Astrocyte (in vitro differentiated cells and primary cell): ENCODE measurements around the gene FOSL2.

Experiments used
- EZH2 ChIP-seq: IDR thresholded peaks from 2 replicates; pipeline ENCODE4 v1.6.1; 2012; ENCODE audit warnings: mild to moderate bottlenecking, low read length, inconsistent platforms; ENCODE audit not compliant: insufficient read depth
- TF ChIP-seq, protein P1 (sequence below): IDR thresholded peaks from 2 replicates; pipeline ENCODE4 v1.5.1; 2011; ENCODE audit warnings: low read depth, mild to moderate bottlenecking, inconsistent platforms, low read length, moderate library complexity; ENCODE audit not compliant: insufficient read depth

DNA sequence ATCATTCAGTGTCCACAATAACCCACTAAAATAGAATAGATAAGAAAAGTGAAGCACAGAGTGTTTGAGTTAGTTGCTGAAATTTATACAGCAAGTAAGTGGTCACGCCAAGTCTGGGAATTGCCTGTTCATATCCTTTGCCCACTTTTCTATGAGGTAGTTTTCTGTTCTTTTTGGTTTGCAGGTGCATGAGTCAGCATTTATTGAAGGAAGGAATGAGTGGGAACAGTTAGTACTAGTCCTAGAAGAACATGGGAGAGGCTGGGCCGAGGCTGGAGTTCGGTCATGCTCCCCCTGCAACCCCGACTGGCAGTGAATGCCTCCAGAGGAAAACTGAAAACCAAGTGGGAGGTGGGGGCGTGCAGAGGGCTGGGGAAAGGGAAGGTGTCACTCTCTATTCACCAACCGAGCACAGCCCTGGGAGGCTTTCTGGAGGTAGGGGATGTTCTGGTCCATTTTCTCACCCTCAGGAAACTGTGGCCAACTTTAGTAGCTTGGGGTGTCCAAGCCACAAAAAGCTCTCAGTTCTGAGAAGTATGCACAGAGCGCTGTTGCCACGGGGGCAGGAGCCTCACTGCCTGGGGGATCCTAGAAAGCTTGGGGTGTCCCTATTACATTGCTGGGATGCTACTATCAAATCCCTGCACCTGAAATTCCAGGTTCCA, 41.4 kb downstream of the FOSL2 start:
- no peak for TF ChIP-seq EZH2
- TF ChIP-seq, protein P1, sequence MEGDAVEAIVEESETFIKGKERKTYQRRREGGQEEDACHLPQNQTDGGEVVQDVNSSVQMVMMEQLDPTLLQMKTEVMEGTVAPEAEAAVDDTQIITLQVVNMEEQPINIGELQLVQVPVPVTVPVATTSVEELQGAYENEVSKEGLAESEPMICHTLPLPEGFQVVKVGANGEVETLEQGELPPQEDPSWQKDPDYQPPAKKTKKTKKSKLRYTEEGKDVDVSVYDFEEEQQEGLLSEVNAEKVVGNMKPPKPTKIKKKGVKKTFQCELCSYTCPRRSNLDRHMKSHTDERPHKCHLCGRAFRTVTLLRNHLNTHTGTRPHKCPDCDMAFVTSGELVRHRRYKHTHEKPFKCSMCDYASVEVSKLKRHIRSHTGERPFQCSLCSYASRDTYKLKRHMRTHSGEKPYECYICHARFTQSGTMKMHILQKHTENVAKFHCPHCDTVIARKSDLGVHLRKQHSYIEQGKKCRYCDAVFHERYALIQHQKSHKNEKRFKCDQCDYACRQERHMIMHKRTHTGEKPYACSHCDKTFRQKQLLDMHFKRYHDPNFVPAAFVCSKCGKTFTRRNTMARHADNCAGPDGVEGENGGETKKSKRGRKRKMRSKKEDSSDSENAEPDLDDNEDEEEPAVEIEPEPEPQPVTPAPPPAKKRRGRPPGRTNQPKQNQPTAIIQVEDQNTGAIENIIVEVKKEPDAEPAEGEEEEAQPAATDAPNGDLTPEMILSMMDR = no peak
